GM19043 (cell line): ENCODE measurements around the gene C3.

ENCODE experiments used
- ATAC-seq: cut with Tn5 transposase; IDR thresholded peaks from one replicate; pipeline ENCODE4 v1.9.1; 2021; ENCODE audit warnings: low read depth; ENCODE audit not compliant: unreplicated experiment

C3 gene

GRCh38 chr19:6745965-6746364, 25.5 kb upstream of the C3 start:
- ATAC-seq, result no peak

GRCh38 chr19:6744381-6745301, 24.2 kb upstream of the C3 start:
- no peak for ATAC-seq

GRCh38 chr19:6743714-6744380, 23.4 kb upstream of the C3 start:
- no peak for ATAC-seq

GRCh38 chr19:6743066-6743465, 22.6 kb upstream of the C3 start:
- no peak for ATAC-seq

DNA sequence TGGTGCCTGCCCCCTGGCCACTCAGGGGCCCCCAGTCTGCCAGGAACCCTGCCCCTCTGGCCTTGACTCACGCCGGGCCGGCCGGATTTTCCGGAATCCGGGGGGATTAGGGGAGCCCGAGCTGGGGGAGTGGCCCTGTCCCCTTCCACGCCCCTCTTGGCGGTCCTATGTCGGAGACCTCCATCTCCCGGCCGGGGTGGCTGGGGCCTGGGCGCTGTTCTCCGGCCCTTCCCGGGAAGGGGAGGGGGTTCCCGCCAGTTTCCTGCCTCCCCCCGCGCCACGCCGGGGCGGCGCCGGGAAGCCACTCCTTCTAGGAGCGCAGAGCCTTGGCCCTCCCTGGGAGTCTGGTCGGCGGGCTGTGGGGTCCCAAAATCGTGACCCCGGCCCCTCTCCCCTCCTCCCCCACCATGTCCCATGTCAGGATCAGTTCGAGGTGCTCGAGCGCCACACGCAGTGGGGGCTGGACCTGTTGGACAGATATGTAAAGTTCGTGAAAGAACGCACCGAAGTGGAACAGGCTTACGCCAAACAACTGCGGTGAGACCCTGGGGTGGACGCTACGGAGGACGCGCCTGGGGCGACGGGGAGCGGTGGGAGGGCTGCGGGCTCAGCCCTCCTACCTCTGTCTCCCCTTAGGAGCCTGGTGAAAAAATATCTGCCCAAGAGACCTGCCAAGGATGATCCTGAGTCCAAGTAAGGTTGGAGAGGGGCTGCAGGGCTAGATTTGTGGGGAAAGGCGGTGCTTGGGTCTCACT, 20.3 kb upstream of the C3 start:
- no peak for ATAC-seq

DNA sequence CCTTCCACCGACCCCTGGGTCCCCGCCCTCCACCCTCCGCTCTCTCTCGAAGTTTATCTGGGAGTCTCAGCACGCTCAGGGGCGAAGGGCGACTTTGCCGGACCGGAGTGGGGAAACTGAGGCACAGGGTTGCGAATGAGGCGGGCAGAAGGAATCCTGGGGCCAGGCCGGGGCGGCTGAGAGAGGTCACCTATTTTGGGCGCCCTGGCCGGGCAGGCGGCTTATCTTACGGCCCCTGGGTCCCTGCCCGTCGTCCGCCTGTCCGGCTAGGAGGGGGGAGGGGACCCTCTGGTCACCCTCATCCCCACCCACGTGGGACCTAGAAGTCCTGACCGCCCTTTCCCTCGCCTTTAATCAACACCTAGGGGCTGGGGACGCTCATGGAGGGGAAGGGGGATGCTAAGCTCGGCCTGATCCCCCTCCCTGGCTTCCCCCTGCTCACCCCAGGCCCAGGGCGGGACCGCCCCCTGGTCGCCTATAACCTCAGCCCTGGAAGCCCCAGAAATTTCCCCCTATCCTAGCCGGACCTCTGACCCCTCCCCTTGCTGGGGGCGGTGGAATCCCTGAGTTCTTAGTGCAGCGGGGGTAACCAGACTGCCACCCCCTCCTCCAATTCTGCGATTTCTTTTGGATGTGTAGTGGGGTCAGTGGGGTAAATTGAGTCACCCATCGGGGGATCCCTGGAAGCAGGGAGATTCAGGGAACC, 19.6 kb upstream of the C3 start:
- ATAC-seq, result no peak

DNA sequence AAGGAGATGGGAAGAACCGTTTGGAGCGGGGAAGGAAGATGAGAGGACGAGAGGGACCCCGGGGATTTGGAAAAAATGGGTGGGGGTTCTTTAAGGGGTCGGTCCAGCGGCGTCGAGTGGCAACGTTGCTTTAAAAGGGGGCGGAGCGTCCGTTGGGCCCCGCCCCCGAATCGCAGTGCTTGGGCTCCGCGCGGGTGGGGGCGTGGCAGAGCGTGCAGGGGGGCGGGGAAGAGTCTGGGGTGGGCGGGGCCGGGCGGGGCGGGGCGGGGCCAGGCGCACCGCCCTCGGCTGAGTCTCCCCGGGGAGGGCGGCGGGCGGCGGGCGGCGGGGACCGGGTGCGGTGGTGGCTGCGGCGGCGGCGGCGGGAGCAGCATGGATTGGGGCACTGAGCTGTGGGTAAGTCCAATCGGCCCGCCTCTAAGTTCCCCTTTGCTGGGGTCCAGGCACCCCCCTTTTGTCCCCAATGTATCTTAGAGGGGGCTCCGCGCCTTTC, 19.0 kb upstream of the C3 start, which contains the start of gene TRIP10:
Gene TRIP10, plus strand, starts transcription at position 291 of the 493 bp plus-strand sequence. Its CDS starts 82 bp downstream, at position 373.
- ATAC-seq, result no peak

DNA sequence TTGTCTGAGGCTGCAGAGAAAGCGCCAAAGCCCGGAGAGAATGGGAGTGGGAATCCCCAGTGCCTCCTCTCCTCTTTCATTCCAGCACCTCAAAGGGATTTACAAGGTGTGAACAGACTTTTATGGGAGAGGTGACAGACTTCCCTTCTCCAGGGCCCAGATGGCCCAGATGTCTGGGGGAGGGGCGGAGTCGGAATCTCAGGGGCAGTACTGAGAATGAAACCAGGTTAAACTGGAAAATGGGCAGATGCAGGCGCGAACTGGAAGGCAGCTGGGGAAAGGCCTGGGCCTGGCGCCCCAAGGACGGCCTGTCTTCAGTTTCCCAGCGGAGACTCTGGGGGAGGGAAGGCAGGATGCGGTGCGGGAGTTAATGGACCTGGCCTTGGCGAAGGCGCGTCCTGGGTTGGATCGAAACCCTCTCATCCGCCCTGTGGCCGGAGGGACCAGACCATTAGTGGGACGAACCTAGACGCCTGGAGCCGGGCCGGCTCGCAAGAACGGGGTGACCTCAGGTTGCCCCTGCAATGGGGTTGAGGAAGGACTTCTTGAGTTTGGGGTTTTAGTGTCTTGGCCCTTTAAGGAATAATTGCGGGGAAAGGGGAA, 18.4 kb upstream of the C3 start:
- ATAC-seq, result no peak

DNA sequence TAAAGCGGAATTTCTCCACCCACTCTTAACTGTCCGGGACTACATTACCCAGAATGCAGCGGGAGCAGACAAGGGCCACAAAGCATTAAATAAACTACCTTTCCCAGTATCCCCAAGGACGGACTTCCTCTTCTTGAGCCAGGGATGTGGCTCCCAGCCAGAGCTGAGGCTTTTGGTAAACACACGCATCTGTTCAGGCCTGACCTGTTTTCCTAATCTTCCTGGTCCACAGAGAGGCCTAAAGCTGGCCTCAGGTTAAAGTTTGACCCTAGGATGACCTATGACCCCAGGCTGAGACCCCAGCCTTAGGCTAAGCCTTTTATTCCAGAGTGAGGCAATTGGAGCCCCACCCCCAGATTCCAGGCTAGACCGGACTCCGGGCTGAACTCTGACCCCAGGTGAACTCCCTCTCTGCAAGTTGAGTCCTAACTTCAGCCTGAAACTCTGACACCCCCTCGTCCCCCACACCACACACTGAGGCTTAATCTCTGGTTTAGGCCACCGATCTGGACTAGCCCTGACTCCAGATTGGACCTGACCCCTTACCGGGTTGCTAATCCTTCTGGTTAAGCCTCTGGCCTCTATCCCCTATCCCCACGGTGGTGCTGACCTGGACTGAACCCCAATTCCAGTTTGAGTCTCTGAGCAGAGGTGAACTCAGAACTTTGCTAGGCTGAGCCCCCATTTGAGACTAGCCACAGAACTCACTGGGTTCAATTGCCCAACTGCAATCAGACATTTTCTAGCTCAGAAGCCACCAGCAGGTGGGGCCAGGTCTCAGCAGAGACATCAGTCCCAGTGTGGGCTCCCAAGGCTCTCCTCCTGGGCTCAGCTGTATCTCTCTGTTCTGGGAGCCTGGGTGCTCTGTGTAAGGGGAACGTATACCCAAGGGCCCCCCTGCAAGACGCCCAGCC, 17.7 kb upstream of the C3 start:
- ATAC-seq, result no peak

DNA sequence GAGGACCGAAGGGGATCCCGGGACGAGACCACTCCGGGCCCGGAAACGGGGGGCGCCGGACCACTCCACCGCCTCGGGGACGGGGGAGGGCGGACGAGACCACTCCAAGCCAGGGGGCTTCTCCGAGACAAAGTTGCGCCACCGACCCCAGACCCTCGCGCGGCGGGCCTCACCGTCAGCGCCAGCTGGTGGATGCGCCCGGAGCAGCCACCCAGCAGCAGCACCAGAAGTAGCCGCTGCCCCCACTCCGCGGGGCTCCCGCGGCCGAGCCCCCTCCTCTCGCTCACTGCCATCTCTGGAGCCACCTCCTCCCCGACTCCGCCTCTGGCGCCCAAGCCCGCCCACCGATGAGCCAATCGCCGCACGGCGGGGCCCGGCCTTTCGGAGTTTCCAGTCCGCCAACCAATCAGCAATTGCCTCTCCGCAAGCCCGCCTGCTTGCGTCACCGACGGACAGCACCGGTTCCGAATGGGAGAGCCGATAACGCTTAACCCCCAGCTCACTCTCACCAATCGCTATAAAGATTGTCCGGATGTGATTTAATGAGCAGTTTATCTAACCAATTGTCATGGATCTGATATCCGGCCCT, 16.9 kb upstream of the C3 start, which contains the start of gene GPR108:
Gene GPR108, minus strand, starts transcription at position 297 of the 589 bp plus-strand sequence. Its CDS starts 4 bp downstream, at position 293.
- peak; percentile 67 for ATAC-seq

GRCh38 chr19:6736917-6737283, 16.4 kb upstream of the C3 start:
- no peak for ATAC-seq

GRCh38 chr19:6736169-6736916, 15.9 kb upstream of the C3 start:
- ATAC-seq, result no peak

DNA sequence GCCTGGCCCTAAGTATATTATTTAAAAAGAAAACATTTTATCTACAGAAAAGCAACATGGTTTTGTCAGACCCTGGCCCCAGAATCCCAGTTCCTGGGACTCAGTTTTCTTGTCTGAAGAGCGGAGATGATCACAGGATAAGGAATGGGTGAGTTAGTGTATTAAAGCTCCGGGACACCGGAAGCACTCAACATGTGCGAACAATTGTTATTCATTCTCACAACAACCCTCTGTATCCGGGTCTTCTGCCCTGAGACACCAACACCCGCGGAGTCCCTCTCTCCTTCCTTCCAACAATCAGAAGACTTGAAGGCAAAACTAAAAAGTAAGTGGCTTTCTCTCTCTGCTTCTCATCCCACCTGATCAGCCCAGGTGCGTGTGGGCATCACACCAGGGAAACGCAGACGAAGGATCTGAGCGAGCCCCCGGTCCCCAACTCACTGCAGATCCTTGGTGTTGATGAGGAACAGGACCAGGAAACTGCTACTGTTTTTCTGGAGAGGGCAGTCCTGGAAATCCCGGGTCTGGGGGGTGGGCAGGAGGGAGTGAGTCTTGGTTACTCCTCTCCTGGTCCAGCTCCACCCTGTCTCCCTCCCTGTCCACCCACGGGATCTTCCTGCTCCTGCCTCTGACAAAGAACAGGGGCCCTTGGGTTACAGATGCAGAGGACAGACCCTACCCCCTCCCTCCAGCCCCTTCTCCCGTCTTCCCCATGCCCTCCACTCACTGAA, 14.9 kb upstream of the C3 start:
- no peak for ATAC-seq

GRCh38 chr19:6734096-6734696, 13.7 kb upstream of the C3 start:
- ATAC-seq, result no peak

DNA sequence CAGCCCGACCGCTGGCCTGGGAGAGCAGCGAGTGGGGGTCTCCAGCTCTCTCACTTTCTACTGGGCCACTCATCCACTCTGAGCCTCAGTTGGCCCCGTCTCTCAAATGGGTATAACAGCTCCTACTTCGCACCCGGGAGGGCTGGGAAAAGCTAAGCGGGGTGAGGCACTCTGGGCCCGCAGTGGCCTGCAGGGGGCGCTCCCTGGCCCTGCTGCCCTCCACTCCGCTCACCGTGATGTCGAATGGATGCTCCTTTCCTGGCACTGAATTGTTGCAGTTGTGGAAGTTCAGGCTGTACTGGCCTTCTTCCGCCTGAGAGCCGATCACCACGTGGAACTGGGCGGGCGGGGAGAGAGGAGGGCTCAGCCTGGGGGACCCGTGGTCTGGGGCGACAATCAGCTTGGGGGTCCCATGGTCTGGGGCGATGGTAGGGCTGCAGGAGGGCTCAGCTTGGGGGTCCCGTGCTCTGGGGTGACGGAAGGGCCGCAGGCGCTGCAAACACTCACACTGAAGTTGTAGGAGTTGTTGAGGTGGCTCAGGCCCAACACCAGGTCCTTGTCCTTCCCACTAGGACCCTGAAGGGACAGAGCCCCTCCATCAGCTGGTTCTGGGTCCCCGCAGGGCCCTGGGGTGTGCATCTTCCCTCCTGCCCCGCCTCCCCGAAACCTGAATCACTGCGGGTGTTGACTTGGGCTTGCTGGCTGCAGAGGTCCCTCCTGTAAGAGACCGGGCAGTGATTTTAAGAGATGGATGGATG, 13.1 kb upstream of the C3 start:
- ATAC-seq, result no peak

DNA sequence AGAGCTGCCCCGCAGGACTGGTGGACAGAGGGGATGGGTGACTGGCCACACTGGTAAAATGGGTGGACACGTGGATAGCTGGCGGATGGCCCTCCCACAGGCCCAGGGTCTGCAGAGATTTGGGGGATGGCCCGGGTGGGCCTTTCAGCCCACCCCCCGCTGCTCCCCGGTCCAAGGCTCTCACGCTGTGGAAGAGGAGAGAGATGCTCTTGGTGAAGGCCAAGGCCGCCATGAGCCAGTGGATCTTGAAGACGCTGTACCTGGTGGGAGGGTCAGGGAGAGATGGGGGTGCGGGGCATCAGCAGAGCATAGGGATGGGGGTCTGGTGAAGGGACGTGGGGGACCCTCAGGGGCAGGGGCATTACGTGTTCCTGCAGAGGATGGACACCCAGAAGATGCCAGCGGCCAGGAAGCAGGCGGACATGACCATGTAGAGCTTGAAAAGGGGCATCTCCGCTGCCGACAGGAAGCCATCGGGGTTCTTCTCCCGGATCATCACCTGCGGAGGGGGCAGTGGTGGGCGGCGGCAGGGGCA, 12.4 kb upstream of the C3 start:
- no peak for ATAC-seq
